GM18499 (cell line): Measurements from ENCODE around the gene RCC2.
"Not testable (repeated sequence)": the region's sequence is repeated elsewhere in the genome, so short reads cannot be mapped to it uniquely, and the experiment has no call there.

ENCODE experiments used
- ATAC-seq: cut with Tn5 transposase; IDR thresholded peaks from one replicate; pipeline ENCODE4 v1.9.1; 2021; ENCODE audit warnings: moderate number of reproducible peaks; ENCODE audit not compliant: insufficient read depth, unreplicated experiment

RCC2 gene

DNA sequence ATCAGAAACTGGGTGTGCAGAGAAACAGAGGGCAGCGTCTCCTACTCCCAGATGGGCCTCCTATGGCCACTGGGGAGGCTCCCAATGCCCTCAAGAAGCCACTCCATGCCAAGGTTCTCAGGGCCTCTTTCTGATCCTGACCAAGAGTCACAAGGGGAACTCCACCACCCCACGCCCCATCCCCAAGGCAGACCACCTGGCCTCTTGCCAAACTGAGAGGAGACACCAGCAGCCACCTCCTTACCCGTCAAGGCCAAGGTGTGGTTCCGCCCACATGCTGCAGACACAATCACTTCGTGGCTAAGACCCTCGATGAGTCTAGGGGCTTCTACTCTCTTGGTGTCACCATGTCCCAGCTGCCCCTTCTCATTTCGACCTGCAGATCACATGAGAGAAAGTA lies 17.0 kb downstream of the RCC2 start:
- ATAC-seq: no peak

DNA sequence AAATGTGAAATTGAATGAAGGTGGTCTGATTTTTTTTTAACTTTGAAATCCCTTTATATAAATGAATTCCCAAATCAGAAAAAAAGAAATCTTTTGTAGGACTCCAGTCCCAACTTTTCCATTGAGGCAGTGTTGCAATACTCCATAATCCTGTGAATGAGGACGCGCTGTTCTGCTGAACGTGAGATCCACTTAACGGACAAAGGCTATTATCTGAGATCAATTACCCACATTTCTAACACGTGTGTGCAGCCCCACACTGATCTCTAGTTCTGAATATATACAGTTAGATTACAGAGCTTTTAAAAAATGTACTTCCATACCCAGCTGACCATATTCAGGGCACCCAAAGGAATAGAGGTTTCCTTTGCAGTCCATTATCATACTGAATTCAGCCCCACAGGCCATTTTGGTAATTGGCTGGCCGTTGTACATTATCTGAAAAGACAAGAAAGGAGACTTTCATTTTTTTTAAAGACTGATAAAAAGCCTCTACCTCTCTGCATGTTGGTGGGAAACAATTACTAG lies 19.0 kb downstream of the RCC2 start:
- ATAC-seq: no peak

DNA sequence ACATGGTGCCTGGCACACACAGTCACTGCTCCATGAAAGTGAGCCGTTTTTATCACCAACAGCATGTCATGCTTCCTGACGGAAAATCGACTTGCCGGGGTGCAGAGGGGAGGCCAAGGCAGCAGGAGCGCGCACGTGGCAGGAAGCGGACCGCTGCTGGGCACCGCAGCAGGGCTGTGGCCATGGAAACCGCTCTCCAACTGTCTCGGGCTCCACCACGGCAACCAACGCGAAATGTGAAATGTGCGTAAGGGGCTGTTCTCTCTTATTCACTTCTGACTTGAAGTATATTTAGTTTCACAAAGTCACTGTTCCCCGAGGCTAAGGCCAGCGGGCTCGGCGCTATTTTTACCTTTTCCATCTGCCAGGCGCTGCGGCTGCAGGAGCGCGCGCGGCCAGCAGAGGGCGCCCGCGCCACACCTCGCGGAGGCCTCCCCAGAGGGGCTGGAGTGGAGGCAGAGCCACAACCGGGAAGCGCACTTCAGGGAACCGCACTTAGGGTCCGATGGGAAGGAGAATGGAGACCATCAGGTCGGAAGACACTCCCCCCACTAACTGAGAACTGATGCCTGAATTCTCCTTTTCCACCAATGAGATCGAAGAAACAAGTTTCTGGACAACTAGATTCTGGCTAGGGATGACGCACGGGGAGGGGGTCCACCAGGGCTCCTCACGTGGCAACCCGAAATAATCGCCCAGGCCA lies 19.7 kb downstream of the RCC2 start:
- no peak for ATAC-seq

DNA sequence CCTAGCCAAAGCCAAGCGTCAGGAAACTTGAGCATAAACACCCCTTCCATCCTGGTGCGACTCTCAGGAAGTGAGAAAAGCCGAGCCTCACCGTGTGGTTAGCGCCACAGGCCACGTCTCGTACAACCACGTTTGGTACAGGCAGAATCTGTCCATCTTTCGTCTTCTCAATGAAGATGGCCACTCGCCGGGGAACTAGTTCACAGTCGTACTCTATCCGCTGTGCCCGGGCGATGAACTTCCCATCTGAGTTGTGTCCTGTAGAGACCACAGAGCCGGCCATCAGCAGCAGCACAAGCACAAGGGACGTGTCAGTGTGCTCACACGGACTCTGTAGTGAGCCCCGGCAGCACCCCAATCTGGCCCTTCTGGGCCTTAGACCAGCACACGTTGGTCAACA lies 23.1 kb downstream of the RCC2 start:
- ATAC-seq: no peak

DNA sequence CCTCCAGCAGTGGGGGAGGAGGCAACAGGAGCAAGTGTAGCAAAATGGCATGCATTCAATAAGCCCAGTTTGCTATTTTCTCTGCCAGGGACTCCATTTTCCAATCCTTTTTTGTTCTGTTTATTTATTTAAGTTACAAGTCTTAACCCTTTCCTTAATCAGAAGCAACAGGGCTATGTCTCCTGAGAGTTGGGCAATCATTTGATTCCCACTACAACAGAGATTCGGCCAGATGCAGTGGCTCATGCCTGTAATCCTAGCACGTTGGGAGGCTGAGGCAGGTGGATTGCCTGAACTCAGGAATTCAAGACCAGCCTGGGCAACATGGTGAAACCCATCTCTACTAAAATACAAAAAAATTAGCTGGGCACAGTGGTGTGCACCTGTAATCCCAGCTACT lies 25.5 kb downstream of the RCC2 start:
- no peak for ATAC-seq

DNA sequence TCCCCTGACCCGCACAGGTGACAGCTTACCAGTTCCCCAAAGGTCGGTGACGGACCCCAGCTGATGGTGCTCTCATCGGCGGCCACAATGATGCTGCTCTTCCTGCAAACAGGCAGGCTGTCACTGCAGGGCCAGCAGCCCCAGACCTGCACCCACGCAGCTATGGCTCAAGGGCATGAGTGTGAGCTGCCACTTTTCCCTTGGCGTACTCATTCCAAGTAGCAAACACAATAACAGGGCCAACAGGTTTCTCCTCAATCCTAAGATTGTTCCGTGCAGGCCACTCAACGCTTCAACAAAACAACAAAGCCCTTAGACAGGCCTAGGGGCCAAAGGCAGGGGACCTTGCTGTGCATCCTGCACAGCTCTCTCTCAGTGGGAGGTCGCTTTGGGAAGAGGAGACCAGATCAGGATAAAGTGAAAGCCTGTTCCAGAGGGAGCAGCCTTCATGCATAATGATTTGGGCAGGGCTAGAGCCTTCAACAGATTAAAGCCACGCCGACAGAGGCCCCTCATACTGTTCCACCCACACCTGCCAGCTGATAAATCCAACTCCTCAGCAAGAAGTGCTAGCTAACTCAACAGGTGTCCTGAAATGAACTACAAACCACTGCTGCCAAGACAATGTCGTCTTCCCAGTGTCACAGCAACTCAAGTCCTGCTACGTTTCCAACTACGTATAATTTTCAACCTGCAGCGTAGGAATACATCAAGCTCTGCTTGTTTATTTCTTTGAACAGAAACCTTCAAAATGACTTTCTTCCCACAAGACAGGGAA lies 27.2 kb downstream of the RCC2 start:
- no peak for ATAC-seq

DNA sequence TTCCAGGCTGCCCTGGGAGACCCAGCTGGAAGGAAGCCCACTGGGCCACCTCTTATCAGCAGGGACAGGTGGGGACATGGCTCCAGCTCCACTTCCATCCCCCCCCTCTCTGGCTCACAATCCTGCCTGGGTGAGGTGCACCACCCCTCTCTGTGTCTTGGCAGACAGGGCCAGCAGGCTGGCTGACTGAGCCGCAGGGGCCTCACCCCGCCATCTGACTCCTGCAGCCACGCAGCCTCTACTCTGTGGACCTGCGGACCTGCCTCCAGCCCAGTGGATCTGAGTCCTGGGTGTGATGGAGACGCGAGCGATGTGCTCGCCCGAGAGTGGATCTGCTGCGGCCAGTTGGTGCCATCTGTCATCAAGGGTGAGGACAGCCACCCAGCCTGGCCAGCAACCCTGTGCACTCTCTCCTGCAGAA lies 30.1 kb downstream of the RCC2 start:
- ATAC-seq: no peak

DNA sequence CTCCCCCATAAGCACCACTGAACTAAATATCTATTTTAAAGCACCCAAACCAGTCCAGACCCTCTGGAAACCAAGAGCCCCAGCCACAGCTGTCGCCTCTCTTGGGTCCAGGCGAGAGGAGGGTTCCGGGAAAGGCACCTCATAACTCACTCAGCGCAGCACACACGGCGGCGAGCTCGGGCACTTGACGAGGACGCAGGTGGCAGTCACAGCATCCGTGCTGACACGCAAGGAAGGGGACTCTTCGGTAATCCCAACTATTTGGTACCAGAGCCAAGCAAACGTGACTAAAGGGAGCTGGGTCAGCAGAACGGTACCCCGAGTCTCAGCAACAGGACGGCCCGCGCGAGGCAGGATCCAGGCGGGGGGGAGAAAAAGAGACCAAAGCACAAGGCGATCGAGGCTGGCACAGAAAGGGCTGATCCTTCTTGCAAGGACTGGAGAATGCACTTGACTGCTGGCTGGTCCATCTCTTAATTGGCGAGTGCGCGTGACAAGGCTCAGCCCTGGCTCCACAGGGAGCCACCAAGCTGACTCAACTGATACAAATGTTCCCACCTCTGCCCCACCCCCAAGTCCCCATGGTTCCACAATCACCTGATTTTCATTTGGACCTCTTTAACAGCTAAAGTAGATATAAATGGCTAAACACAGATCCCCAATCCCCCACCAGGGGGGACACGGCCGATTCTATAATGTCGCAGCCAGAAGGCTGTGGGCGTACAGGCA lies 31.5 kb downstream of the RCC2 start:
- ATAC-seq: not testable (repeated sequence)

DNA sequence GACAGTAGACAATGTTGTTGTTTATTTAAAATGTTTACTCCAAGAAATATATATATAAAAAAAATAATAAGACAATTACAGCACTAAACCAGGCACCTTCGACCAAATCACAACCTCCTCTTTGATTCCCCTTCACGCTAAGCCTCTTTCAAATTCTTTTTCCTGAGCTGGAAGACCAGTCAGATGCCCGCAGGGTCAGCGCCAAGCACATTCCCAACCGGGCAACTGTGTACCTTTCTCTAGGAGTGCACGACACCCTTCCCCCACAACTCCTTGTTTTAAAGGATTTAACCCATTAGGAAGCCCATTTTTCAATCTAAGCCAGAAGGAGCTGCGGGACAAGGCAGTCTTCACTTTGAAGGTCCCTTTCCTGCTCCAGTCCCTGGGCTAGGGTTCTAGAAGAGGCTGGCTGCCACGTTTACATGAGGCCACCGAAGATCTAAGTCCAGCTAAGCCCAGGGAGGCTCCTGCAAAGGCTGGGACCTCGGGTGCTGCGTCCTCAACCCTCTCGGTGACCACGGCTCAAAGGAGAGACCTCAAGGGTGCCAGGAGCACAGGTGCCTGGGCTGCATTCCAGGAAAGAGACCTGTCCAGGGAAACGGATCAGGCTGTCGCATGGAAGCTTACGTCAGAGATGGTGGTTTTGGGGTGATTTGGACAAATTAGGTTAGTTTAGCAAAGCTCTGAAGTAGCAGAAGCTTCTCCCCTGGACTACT lies 32.6 kb downstream of the RCC2 start:
- not testable (repeated sequence) for ATAC-seq

DNA sequence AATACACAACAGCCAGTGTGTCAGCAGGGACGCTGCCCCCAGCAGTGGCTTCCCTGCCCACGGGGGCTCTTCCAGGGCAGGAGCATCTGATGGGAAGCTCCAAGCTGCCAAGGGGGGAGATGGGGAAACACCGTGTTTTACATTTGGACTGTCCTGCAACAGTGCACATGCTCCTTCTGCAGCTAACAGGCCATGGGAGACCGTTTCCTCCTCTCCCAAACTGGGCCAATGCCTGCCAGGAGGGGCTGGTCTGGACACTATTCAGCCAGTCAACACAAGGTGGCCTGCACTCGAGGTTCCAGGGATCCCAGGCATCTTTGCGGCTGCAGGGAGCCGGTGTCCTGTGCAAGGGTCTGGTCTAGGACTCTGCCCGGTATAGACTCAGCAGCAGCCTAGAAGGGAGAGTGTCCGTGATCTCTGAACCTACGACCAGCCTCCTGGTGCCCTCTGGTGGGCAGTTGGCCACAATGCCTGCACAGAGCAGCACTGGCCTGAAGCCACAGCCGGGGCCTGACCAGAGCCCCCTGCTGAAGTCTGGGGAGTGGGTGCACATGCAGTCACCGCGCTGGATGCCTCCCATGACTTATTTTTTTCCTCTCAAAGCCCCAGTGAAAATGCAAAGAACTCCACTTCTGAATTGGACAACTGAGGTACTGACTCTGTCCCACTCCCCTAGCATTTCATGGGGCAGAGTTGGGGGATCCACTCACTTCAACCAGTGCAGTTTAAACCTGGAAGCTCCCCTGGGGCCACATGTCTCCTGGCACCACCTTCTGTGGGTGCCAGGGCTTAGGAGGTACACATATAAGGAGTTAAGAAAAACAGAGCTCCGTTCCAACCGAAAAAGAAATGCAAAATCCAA lies 33.3 kb downstream of the RCC2 start:
- ATAC-seq: no peak

DNA sequence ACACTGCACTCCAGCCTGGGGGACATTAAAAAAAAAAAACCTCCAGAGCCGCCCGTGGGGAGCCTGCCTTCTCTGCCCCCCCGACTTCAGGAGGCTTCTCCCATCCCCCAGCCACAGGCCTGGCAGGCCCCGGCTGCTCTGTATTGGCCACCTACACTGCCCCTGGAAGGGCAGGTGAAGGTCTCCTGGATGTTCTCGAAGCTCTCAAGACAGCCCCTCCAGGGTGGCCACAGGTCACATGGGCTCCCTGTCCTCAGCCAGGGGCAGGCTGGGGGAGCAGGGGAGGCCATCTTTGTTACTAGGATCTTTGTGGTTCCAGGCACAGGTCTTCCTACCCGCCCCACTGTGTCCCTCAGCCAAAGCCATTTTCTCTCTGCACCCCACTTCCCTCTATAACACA lies 34.7 kb downstream of the RCC2 start:
- ATAC-seq: no peak

DNA sequence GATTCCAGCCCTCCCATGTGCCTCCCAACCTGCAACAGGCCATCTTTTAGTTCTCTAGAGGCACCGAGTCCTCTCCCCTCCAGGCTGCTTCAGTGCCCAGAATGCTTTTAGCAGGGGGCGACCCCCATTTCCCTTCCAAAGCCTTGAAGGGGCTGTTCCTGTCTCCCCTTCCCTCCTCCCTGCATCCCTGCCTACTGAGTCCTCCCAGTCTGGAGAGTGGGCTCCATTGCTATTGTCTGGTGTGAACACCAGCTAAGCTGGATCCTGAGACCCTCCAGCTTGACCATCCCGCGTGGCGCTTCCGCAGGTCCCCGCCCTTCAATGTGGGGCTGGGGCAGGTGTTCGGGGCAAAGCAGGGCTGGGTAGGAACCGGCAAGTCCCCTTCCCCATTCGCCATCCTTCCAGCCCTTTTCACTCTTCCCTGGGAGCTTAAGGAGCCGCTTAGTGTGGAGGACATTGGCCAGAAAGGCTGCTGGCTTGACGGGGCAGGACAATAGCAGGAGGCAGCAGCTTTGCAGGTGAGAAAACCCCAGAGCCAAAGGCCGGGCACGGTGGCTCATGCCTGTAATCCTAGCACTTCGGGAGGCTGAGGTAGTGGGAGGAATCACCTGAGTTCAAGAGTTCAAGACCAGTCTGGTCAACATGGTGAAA lies 35.3 kb downstream of the RCC2 start:
- ATAC-seq: no peak

DNA sequence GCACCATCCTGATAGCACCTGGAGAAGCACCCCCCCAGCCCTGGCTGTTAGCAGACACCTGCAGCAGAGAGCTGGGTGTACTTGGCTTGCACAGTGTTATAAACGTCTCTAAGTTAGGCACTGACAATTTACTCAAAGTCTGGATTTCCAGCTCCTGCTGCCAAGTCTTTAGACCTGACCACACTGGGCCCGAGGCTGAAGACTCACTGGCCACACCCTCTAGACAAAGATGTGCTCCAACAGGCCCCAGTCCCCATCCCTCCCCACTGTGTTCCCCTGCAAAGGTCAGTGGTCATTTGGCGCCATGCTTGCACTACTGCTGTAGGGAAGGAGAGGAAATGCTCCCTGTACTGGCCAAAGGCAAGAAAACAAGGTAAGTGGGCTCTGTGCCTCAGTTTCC lies 36.4 kb downstream of the RCC2 start:
- ATAC-seq: no peak

DNA sequence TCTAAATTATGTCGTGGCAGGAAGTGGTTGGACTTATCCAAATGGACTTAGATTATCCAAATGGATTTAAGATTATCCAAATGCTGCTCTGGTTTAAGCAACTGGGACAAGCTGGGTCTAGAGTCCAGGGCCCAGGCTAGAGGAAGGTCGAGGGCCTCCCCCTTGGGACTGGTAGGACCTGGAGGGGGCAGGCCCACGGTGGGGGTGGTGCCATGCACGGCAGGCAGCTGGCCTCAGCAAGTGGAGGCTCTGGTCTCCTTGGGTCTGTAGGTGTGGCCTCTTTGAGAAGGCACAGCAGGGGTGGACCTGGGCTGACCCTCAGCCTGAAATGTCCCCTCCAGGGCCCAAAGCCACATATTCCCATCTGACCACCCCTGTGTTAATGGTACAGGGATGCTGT lies 37.6 kb downstream of the RCC2 start:
- ATAC-seq: no peak

DNA sequence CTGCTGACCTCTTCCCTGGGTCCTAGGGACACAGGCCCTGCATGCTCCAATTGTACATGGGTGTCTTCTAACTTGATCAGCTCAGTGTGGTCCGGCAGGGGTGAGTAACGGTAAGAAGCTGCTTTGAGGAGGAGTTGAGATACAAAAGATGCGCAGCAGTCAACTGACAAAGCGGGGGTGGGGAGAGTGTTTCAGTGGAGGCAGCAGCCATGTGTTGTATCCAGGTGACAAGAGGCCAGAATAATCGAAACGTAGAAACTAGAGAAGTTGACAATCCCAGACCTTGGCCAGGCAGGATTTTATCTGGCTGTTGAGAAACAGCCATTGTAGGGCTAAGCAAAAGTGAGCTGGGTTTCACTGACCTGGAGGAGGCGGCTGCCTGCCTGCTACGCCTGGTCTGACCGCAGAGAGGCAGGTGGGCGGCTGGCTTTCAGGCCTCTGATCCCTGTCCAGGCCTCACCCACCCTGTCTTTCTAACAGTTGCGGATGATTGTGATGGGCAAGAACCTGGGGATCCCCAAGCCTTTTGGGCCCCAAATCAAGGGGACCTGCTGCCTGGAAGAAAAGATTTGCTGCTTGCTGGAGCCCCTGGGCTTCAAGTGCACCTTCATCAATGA lies 38.6 kb downstream of the RCC2 start:
- no peak for ATAC-seq

DNA sequence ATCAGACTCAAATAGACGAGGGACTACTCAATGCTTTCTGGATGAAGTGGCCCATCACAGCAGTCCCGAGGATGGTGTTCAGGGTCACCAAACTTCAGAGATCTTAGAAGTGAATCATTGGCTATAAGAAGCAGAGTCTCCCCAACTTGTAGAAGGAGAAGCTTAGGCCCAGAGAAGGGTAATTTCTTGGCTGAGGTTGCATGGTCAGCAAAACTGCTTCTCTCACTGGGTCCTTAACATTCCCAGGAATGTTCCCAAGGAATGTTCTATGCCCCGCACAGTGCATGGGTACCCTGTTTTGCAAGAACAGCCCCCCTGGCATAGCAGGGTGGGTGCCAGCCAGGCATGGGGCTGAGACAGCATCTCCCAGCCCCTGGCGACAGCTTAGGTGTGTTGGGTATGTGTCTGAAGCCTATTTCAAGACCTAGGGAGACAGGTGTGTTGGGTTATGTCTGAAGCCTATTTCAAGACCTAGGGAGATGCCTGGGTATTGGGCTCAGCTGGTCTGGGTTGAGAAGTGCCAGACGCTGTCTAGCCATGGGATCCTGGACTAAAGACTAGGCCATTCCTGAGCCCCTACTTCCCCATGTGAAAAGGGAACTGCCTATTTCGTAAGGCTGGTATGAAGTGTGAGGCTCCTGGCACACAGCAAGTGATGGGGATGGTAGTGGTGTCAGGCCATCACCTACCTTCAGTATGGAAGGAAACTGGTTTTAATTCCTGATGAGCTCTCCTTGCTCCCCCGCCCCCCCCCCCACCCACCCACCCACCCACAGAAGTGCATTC lies 41.4 kb downstream of the RCC2 start:
- ATAC-seq: no peak

DNA sequence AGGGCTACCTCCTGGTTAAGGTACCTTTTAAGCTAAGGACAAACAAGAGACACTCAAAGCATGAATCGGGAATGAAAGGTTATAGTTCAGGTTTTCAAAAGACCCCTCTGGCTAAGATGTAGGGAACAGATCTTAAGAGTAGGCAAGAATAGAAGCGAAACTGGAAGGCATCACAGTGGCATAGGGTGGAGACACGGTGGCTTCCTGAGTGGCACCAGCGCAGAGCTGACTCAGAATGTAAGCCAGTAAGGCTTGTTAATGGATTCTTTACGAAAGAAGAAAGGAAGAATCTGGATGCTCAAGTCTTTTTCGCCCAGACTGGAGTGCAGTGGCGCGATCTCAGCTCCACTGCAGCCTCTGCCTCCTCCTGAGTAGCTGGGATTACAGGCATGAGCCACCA lies 46.2 kb downstream of the RCC2 start:
- ATAC-seq: no peak

DNA sequence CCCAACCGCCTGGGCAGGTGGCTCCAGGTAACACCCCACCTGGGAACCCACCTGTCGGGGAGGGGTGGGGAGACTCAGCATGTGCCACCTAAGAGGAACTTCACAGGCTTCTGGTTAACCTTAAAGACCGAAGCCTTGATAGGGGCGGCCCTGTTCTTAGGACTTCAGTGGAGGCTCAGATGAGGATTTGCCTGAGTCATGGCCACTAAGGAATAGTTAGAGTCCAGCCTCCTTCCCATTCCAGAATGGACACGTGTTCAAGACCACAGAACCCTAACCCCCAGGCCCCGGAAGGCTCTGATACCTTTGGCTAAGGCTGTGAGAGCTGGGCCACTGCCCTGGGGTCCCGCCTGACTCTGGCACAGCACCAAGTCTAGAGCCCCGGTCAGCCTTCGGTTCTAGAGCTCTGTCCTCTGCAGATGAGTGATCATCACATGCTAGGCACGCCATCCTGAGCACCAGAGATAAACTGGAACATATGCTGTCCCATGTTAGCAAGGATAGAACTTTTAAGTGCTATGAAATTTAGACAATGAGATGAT lies 47.2 kb downstream of the RCC2 start:
- no peak for ATAC-seq
